GM18861 (cell line): Measurements from ENCODE around the gene LNPEP.

Source experiments
- ATAC-seq: cut with Tn5 transposase; IDR thresholded peaks from one replicate; pipeline ENCODE4 v1.9.1; 2021; ENCODE audit not compliant: unreplicated experiment

LNPEP gene

DNA sequence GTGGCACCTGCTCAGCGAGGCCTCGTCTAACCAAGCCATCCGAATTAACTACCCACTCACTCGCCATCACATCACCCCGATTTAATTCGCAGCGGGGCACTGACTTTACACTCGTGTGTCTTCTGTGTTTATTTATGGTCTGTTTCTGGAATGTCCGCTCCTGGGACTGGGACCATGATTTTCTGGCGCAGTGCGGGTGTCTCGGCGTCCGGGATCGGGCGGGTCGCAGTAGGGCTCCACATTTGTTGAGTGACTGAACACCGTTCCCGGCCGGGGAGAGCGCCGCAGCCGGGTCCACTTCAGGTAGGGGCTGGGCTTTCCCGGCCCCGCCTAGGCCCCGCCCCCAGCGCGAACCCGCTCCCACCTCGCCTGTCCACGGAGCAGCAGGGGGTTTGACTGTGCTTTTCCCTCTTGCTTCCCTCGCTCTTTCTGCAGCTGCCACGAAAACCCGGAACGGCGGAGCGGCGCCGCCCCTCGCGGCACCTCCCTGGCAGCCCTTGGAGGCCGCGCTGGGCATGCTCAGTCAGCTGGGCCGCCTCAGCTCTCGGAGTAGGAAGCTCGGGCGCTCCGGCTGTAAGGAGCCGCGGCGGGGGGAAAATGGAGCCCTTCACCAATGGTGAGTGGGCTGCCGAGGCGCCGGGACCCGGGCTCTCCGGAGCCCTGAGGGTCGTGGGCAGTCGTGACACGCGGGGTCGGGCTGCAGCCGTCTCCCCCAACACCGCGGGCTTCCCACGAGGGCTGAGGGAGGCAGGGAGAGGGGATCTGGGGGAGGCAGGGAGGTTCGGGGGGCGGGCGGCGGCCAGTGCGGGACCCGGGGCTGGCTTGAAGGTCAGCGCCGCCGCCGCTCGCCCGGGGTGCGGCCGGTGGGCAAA, at the start of gene LNPEP:
LNPEP (plus strand) TSS at position 522 of the 872 bp plus-strand sequence; CDS start at position 598, 76 bp downstream.
- peak; percentile 32 for ATAC-seq

DNA sequence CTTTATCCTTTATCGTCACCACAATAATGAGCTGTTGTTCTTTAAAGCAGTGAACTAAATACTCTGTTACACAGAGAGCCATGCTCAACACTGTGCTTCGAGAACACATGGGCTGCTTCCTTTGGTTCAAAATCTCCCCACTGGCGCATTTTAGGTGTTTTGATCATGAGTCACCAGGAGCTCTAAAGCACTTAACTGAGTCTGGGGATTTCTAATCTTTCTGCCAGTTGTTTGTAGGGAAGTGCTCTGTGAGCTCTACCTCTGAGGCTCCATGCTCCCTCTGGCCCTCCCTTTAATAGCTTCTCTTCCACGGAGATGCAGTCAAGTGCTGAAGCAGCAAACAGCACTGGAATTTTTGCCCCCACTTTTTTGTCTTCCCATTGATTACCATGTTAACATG, 42.5 kb upstream of the LNPEP start:
- ATAC-seq: no peak

DNA sequence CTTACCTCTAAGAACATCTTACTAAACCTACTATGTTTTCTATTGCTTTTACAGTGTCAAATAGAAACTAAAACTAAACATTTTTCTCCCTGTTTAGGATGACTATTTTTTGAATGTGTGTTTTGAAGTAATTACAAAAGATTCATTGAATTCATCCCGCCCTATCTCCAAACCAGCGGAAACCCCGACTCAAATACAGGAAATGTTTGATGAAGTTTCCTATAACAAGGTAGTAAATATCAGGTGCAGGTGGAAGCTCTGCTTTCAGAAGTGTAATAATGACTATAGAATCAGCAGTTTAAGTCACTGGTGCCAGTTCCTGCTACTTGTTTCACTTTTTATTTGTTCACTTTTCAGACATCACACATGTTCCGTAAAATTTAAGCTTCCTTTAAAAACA, 39.6 kb upstream of the LNPEP start:
- ATAC-seq: peak; percentile 63

DNA sequence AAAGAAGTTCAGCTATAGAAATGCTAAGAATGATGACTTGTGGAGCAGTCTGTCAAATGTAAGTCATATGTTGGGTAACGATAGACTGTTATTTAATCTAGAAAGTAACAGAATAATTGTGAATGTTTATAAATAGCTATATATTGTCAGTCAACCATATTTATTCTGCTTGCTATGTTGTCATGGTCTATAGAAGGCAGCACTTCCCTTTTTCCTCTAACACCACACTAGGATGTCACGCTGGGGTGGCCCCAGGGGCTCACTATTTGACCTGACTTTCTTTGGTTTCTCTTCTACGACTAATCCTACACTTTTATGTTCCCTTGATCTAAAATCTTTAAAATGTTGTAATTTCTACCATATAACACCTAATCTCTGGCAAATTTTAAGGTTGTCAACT, 39.1 kb upstream of the LNPEP start:
- ATAC-seq: peak; percentile 88

DNA sequence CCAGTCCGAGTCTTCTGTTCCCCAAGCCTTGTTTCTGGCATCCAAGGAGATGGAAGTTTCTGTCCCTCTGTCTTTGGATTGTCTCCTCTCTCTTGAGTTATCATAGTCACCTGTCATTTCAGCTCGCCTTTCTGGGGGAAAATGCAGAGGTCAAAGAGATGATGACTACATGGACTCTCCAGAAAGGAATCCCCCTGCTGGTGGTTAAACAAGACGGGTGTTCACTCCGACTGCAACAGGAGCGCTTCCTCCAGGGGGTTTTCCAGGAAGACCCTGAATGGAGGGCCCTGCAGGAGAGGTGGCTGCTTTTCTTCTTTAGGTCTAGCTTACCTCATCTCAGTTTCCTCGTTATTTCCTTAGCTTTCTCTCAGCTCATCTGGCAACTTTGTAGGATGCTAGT, 34.5 kb upstream of the LNPEP start:
- ATAC-seq: no peak

DNA sequence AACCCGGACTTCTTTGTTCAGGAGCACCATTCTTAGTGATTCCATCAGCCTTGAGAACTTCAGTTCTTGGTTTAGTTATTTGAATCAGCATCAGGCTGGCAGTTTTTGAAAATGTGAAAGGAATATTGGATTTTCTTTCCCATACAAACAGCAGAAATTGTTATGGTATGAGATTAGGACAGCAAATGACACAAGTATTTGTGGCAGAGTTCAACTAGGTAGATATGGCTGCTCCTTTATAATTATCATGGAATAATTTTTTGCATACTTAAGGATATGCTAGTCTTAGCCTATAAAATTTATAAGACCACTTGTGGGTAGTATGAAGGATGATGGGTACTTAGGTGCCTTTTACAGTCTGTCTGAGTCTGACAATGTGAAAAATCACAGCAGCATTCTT, 34.0 kb upstream of the LNPEP start:
- no peak for ATAC-seq

DNA sequence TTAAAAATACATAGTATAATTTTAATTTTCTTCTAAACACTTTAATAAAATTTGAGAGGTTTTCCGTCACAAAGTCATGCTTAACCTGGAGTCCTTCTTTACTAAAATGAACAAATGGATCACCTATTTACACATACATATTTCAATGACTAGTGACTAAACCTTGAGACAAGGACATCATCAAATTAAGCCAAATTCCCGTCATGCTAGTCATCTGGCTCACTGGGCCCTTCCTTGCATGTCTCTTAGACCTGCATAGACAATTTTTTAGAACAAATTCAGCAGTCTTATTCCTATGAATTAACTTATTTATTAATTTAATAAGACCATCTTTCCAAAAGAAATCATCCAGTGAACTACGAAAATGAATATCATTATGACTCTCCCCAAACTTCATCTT, 33.0 kb upstream of the LNPEP start:
- no peak for ATAC-seq

DNA sequence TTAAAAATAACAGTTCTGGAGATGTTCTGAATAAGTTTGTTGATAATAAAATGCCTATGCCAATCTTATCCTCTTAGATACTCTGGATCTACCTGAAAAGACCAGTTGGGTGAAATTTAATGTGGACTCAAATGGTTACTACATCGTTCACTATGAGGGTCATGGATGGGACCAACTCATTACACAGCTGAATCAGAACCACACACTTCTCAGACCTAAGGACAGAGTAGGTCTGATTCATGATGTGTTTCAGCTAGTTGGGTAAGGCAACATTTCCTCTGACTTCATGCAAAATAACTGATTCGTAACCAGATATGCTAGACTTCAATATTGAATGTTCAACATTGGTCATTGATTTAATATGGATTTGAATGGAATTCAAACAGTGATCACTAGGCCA, 32.6 kb upstream of the LNPEP start:
- ATAC-seq: no peak

DNA sequence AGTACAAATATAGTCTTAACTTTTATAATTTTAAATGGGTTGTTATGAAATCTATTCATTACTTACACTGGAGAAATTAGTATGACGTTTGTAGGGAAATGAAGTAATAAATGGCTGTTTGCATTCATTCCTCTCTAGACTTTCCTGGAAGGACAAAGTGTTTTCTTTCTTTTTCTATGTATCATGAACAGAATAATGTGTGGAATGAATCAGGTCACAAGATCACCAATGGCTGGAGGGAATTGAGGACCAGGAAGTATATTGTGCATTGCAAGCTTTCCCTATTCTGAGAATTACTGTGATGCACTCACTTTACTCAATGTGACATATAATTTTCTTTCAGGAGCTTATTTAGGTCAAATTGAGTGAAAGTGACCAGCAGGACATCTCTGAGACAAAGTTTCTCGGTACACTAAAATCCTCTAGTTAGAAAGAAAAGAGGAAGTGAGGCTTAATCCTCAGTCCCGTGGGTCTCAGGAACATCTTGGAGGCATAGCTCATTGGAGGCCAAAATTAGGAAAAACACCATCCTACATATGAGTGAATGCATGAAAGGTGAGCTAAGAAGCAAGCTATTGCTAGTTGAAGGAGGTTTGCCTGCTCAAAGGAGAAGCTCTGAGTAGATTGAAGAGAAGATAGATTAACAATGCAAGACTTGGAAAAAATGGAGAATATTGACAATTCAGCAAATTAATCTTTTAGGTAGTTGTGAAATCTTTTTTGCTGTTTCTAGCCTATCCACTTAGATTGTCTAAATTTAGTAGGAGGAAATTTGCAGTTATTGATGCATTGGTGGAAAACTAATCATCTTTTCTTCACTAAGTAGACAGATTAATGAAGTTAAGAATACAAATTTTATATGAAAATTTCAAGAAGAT, 31.6 kb upstream of the LNPEP start:
- no peak for ATAC-seq

DNA sequence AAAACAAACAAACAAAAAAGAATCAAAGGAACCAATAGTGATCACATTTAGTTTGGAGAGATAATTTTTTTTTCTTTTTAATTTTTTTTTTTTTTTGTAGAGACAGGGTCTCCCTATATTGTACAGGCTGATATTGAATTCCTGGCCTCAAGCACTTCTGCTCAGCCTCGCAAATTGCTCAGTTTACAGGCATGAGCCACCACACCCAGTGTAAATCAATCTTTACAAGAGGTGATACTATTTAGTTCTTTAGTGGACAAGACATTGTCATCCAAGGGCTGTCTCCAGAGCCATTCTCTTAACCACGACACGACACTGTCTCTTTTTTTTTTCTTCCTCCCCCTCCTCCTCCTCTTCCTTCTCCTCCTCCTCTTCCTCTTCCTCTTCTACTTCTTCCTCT, 30.0 kb upstream of the LNPEP start:
- no peak for ATAC-seq

DNA sequence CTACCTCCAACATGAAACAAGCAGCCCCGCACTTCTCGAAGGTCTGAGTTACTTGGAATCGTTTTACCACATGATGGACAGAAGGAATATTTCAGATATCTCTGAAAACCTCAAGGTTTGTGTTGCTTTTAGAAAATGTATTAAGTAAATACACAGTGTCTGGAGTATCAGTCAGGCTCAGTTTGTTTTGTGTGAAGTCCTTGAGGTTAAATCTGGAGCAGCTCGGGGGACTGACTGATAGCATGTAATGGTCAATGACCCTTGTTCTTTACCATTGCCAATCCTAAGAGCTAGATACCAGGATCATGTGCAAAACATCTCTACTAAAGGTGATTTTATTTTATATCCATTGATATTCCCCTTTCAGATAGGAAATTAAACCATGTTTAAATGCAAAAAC, 26.9 kb upstream of the LNPEP start:
- ATAC-seq: no peak

DNA sequence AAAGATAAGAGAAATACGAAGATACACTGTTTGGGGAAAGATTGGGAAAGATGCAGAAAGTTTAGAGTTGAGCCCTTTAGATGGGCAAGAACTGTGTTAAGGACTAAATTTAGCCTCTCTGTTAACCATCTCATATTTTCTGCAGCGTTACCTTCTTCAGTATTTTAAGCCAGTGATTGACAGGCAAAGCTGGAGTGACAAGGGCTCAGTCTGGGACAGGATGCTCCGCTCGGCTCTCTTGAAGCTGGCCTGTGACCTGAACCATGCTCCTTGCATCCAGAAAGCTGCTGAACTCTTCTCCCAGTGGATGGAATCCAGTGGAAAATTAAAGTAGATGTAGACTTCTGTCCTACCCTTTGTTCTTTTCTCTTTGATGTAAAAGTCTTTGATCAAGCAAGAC, 26.4 kb upstream of the LNPEP start:
- no peak for ATAC-seq

DNA sequence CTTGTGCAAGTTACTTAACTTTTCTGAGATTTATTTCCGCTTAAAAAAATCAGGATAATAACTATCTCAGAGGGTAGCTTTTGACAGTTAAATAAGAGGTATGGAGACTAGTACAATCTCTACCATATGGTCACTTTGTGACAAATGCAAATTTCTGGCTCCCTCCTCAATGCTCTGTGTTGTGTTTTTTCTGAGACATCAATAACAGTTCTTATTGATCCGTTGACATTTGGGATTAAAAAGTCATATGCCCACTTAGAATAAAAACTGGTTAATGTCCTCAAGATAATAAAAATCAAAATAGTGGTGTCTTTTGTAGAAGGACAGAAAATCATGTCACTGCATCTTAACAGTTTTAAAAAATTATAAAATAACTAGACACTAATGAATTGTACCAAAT, 24.7 kb upstream of the LNPEP start:
- ATAC-seq: no peak

DNA sequence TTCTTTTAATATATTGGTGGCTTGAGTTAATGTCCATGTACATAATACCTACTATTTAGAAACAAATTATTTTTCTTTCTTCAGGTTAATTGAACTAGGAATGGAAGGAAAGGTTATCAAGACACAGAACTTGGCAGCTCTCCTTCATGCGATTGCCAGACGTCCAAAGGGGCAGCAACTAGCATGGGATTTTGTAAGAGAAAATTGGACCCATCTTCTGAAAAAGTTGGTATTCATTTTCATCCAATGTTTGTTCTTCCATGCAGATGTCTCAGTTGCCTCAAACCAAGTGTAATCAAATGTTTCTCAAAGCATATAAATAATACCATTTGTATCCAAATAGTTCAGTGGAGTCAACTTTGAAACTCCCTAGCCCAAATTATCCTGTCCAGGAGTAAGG, 22.6 kb upstream of the LNPEP start:
- ATAC-seq: no peak

DNA sequence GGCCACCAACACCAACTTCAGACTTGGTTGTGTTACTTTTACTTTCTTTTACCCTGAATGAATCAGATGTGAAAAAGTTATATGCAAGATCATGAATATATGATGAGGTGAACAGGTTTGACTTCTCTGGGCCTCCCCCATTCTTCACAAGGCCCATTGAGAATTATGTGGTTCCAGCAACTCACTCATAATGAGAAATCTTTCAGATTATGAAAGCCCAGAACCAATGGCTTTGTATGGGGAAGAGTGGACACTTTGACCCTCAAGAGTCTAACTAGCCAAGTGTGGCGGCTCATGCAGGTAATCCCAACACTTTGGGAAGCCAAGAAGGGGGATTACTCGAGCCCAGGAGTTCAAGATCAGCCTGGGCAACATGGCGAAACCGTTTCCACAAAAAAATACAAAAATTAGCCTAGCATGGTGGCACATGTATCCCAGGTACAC, 16.1 kb upstream of the LNPEP start:
- ATAC-seq: peak; percentile 55

DNA sequence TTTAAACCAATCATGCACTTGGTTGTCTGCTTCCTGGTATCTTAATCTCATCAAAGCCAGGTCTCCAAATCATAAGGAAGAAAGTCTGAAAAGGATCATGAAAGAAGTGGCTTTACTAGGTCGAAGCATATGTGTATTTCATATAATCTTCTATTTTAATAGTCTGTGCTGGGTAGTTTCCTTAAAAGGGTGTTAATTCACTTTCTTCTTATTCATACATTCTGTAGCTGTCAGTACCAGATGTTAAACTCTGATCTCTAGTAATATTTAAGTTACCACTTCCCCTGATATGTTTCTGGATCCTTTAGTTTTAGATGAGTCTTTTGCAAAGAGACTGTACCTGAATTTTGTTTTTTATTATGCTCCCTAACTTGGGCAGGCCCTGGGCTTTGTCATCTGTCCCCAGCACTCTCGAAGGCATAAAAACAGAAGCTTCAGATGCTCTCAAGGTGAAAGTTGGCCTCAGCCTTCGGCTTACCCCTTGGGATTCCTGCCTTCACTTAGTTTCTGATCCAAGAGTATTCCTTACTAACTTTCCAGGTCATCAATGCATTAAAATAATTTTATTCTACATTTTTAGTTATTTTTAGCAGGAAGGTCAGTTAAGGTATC, 15.0 kb upstream of the LNPEP start:
- no peak for ATAC-seq

DNA sequence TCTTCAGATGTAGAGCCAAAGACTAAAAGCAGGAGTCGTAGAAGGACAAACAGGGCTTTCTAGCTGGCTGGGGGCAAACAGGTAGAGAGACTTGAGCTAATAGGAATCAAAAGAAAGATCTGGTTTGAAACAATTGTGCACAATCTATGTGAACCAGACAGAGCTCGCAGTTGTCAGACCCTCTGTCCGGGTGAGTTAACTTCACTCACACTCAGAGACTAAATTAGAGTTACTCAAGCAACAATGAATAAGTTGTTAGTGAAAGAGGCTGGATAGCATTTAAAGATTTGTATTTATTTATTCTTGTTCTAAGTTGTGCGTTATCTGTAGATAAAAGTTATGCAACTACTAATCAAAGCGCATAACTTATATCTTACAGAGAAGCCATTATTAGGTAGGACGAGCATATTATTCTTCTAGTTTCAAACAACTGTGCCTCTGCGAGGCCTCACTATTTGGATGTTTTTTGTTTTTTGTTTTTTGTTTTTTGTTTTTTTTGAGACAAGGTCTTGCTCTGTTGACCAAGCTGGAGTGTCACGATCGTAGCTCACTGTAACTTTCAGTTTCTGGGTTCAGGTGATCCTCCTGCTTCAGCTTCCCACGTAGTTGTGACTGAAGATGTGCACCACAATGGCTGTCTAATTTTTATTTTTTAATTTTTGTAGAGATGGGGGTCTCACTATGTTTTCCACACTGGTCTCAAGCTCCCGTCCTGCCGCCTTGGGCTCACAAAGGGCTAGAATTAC, 13.2 kb upstream of the LNPEP start:
- no peak for ATAC-seq

DNA sequence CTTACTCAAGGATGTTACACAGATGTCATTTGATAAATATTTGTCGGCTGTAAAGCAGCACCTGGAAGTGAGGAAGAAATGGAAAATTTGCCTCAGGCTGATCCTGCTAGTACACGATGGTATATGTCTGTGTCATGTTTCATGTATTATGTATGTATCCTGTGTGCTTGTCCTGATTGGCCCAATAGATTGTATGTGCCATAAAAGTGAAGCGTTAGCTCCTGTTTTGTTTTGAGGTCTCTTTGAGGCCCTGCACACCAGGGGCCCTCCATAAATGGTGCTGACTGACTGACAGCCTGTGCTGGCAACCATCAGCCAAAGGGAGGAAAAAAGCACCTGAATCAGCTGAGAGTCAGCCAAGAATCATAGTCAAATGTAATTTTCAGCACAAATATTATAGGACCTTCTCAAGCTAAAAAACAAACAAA, 11.8 kb upstream of the LNPEP start:
- no peak for ATAC-seq

DNA sequence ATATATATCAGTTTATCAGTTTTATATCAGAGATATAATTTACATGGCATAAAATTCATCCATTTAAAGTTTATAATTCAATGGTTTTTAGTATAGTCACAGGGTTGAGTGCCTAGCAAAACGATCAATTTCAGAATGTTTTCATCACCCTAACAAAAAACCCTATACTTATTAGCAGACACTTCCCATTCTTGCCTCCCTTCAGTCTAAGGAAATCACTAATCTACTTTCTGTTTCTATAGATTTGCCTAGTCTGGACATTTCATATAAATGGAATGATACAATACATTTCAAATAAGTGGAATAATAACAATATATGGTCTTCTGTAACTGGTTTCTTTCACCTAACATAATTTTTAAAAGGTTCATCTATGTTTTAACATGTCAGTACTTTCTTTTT, 9.6 kb upstream of the LNPEP start:
- no peak for ATAC-seq

DNA sequence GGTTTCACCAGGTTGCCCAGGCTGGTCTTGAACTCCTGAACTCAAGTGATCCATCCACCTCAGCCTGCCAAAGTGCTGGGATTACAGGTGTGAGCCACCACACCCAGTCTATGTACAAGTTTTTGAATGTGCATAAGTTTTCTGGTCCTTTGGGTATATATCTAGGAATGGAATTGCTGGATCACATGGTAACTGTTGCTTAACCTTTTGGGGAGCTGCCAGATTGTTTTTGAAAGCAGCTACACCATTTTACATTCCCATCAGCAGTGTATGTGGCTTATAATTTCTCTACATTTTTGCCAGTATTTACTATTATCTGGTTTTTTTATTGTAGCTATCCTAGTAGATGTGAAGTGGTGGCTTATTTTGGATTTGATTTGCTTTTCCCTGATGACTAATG, 8.9 kb upstream of the LNPEP start:
- no peak for ATAC-seq
